ENCODE results near the gene LYZL2. TPM values are rescaled to one million over a fixed set of nuclear protein-coding genes. Genes with fewer than 3 reads are reported as not detected.
"Not testable (repeated sequence)": the region's sequence is repeated elsewhere in the genome, so short reads cannot be mapped to it uniquely, and the experiment has no call there.

The LYZL2 gene
- total RNA-seq, 1 experiment from 2014 or later: not detected

GRCh38 chr10:30594077-30594476 is 35.5 kb downstream of the LYZL2 start:
- peaks cover 39% of the 10 kb centered on the region for H3K27me3 Mint-ChIP-seq (ENCODE audit: insufficient read depth, unreplicated experiment)
- H3K9me3 Mint-ChIP-seq (ENCODE audit: unreplicated experiment): no peaks in the 10 kb centered on the region
- intact Hi-C loops (cut with micrococcal nuclease): no loop called here
- no peak overlapping the region for H3K4me3 Mint-ChIP-seq (ENCODE audit: unreplicated experiment)
- H3K36me3 Mint-ChIP-seq (ENCODE audit: insufficient read depth, unreplicated experiment): no peaks in the 10 kb centered on the region
- TF ChIP-seq CTCF (IDR thresholded peaks at IDR 0.05; ENCODE audit: unreplicated experiment): no peak
- no TSS peak for BruUV-seq (replicated peaks)
- POLR2A ChIA-PET: no interaction called here
- H3K27ac Mint-ChIP-seq (ENCODE audit: low read depth, unreplicated experiment): no peak overlapping the region
- DNase-seq (ENCODE audit: unreplicated experiment): no peak
- CTCF ChIA-PET: interaction anchor here (7.3 kb wide), 1 partner anchor 202 kb away, joined by 77 read pairs; no protein-coding TSS in a partner anchor
- no peaks in the 10 kb centered on the region for H3K4me1 Mint-ChIP-seq (ENCODE audit: insufficient read depth, unreplicated experiment)

- BruUV-seq (replicated peaks); H3K4me1 Mint-ChIP-seq (ENCODE audit: insufficient read depth, unreplicated experiment); H3K4me3 Mint-ChIP-seq (ENCODE audit: unreplicated experiment); POLR2A ChIA-PET; DNase-seq (ENCODE audit: unreplicated experiment); H3K36me3 Mint-ChIP-seq (ENCODE audit: insufficient read depth, unreplicated experiment); H3K9me3 Mint-ChIP-seq (ENCODE audit: unreplicated experiment); intact Hi-C loops (cut with micrococcal nuclease); H3K27ac Mint-ChIP-seq (ENCODE audit: low read depth, unreplicated experiment): not testable (repeated sequence)
- H3K27me3 Mint-ChIP-seq (ENCODE audit: insufficient read depth, unreplicated experiment): peaks cover 39% of the 10 kb centered on the region
- CTCF ChIA-PET: interaction anchor here (0.9 to 7.3 kb wide), 2 partner anchors 201 to 233 kb away, joined by 5 to 77 read pairs; no protein-coding TSS in a partner anchor
Observed at GRCh38 chr10:30592770-30593169, 36.8 kb downstream of the LYZL2 start.

- H3K4me3 Mint-ChIP-seq (ENCODE audit: unreplicated experiment): no peak overlapping the region
- H3K4me1 Mint-ChIP-seq (ENCODE audit: insufficient read depth, unreplicated experiment): no peaks in the 10 kb centered on the region
- H3K9me3 Mint-ChIP-seq (ENCODE audit: unreplicated experiment): no peaks in the 10 kb centered on the region
- DNase-seq (ENCODE audit: unreplicated experiment): peak; percentile 77
- peaks cover 39% of the 10 kb centered on the region for H3K27me3 Mint-ChIP-seq (ENCODE audit: insufficient read depth, unreplicated experiment)
- H3K27ac Mint-ChIP-seq (ENCODE audit: low read depth, unreplicated experiment): no peak overlapping the region
- peak; percentile 56 for TF ChIP-seq CTCF (IDR thresholded peaks at IDR 0.05; ENCODE audit: unreplicated experiment)
- BruUV-seq (replicated peaks): no TSS peak
- intact Hi-C loops (cut with micrococcal nuclease): loop anchor here (1.0 to 2.0 kb wide), 5 partner anchors 56 to 592 kb away; no protein-coding TSS in a partner anchor
- CTCF ChIA-PET: interaction anchor here (0.5 to 7.3 kb wide), 36 partner anchors 8 to 1169 kb away, joined by 3 to 77 read pairs (median 4); no protein-coding TSS in a partner anchor
- H3K36me3 Mint-ChIP-seq (ENCODE audit: insufficient read depth, unreplicated experiment): no peaks in the 10 kb centered on the region
- POLR2A ChIA-PET: interaction anchor here (0.6 to 0.8 kb wide), 2 partner anchors 199 to 646 kb away, joined by 3 to 4 read pairs; no protein-coding TSS in a partner anchor
Observed at GRCh38 chr10:30591249-30591670, 38.3 kb downstream of the LYZL2 start.

- no peaks in the 10 kb centered on the region for H3K9me3 Mint-ChIP-seq (ENCODE audit: unreplicated experiment)
- ChIA-PET POLR2A (no interaction called here), CTCF (interaction anchor here (0.6 to 7.3 kb wide), 7 partner anchors 8 to 859 kb away, joined by 3 to 77 read pairs (median 3); no protein-coding TSS in a partner anchor)
- no peak overlapping the region for H3K4me3 Mint-ChIP-seq (ENCODE audit: unreplicated experiment)
- H3K36me3 Mint-ChIP-seq (ENCODE audit: insufficient read depth, unreplicated experiment): no peaks in the 10 kb centered on the region
- no TSS peak for BruUV-seq (replicated peaks)
- intact Hi-C loops (cut with micrococcal nuclease): loop anchor here (10.0 kb wide), 1 partner anchor 325 kb away; no protein-coding TSS in a partner anchor
- no peaks in the 10 kb centered on the region for H3K4me1 Mint-ChIP-seq (ENCODE audit: insufficient read depth, unreplicated experiment)
- peaks cover 26% of the 10 kb centered on the region for H3K27me3 Mint-ChIP-seq (ENCODE audit: insufficient read depth, unreplicated experiment)
- no peak for TF ChIP-seq CTCF (IDR thresholded peaks at IDR 0.05; ENCODE audit: unreplicated experiment)
- H3K27ac Mint-ChIP-seq (ENCODE audit: low read depth, unreplicated experiment): no peak overlapping the region
- no peak for DNase-seq (ENCODE audit: unreplicated experiment)
Observed at GRCh38 chr10:30589441-30589840, 40.1 kb downstream of the LYZL2 start.

All from MCF 10A (cell line).